Ovary (tissue), 9 donors: ENCODE results near the gene IGF2BP2. TPM values are rescaled to one million over a fixed set of nuclear protein-coding genes. Genes with fewer than 3 reads are reported as not detected.

ENCODE experiments used
- DNase-seq, 5 donors: peaks; one replicate each; pipeline ENCODE4 v3.0.0-alpha.2; 2019 to 2020
- H3K27ac ChIP-seq, 2 donors: fragments of 200-600 bp; one replicate each; pipeline versions ENCODE4 v1.5.1 to v1.8.0; 2019 to 2022
- H3K27me3 ChIP-seq: fragments of 200-600 bp; one replicate; pipeline ENCODE4 v1.8.0; 2022
- H3K36me3 ChIP-seq: fragments of 200-600 bp; sonication (generic); one replicate; pipeline ENCODE4 v1.5.1; 2019
- H3K4me1 ChIP-seq: one replicate; pipeline ENCODE4 v1.8.1; 2013; ENCODE audit warnings: mild to moderate bottlenecking, moderate library complexity; ENCODE audit not compliant: insufficient read depth
- H3K4me3 ChIP-seq: fragments of 200-600 bp; sonication (generic); one replicate; pipeline ENCODE4 v1.5.1; 2017
- H3K9me3 ChIP-seq, 2 donors: fragments of 200-600 bp in 1 of 2; sonication (generic) in 1 of 2; one replicate each; pipeline versions ENCODE4 v1.5.1 to v1.8.1; 2013 to 2019; ENCODE audit warnings: mild to moderate bottlenecking in 1 of 2, moderate library complexity in 1 of 2
- EP300 ChIP-seq: sonication (generic); formaldehyde crosslinking; IDR thresholded peaks from one replicate; pipeline ENCODE4 v1.6.1; 2017; ENCODE audit warnings: antibody characterized with exemption
- POLR2A ChIP-seq: fragments of 450-650 bp; IDR thresholded peaks from one replicate; pipeline ENCODE4 v1.6.1; 2017; ENCODE audit warnings: antibody characterized with exemption, mild to moderate bottlenecking, moderate library complexity
- WGBS, 3 donors: extraction: QIAGEN DNeasy Blood & Tissue Kit in 1 of 3; methylation state at CpG; one replicate each; pipeline versions ENCODE4 v1.1.5 to v1.1.7; 2013 to 2017; 5-methylcytosine and 5-hydroxymethylcytosine counted together
- intact Hi-C, 4 donors: fragments of 100-400 bp; cut with DNase I; formaldehyde crosslinking; loops; one replicate each; pipeline versions ENCODE4 v1.11.0 to v1.15.1; 2022 to 2023
- polyA plus RNA-seq, 2 donors: library from polyadenylated mRNA; stranded (reverse); fragments of 200-250 nt in 1 of 2; fragments of 350-450 nt in 1 of 2; fragmentation: Illumina TruSeq in 1 of 2; extraction: RNeasy Lipid Tissue Mini Kit (QIAGEN cat#74804) in 1 of 2; gene quantifications; one replicate each; pipeline ENCODE4 v1.2.3, GENCODE V29; 2013 to 2014
- total RNA-seq, 7 donors: library from RNA; depleted of rRNA in 2 of 7; stranded (reverse); fragments of >200 nt in 2 of 7; fragmentation: NEBNext Ultra II Directional in 3 of 7; extraction: Animal tissue kit (Norgen Biotek cat#: 25700) in 3 of 7; gene quantifications; one replicate each; pipeline versions ENCODE4 v1.1.0 to v1.2.4, GENCODE V29; 2016 to 2023
- TF ChIP-seq, protein P1 (sequence below), 3 donors: fragments of 450-650 bp in 2 of 3; fragments of 200-600 bp in 1 of 3; IDR thresholded peaks; one replicate each; pipeline versions ENCODE4 v1.5.1 to v1.8.0; 2016 to 2022; ENCODE audit warnings: antibody characterized with exemption in 3 of 3, mild to moderate bottlenecking in 1 of 3
- donor health status: DM: no; HTN: no; CAD: no; lungs with moderate emphysema.
- donor health status: DM: no; HTN: no; CAD: no.
- donor health status: Bipolar disorder and iron deficiency.
- donor health status: DM: yes; HTN: yes; CAD: no.
- donor health status: DM: no; HTN: no; CAD: no.
- donor health status: DM: yes; HTN: yes; CAD: no.

Gene IGF2BP2
- total and polyA plus RNA-seq, 9 donors, result 4.6 to 31.1 (median 13.7) TPM

DNA sequence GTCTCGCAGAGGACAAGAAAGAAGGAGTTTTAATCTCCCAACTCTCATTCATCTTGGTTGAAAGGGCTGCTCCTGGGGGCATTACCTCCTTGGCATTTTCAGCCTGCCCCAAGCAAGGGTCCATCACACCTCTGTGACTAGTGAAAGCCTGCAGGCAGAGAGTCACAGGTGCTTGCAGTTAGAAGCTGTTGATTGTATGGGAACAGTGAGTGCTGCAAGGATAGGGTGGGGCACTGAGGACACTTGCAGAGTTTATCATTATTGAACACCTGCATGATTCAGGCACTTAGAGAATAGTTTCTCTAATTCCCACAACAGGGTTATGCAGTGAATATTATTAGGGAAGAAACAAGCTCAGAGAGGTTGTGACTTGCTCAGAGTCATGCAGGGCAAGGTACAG lies 41.7 kb upstream of the IGF2BP2 start:
- Histone ChIP-seq H3K4me3 (no peak overlapping the region), H3K27ac (no peak overlapping the region), H3K4me1 (no peaks in the 10 kb centered on the region), H3K9me3 (no peaks in the 10 kb centered on the region), H3K27me3 (no peaks in the 10 kb centered on the region), H3K36me3 (no peaks in the 10 kb centered on the region)
- intact Hi-C loops, result no loop called here
- TF ChIP-seq, protein P1, sequence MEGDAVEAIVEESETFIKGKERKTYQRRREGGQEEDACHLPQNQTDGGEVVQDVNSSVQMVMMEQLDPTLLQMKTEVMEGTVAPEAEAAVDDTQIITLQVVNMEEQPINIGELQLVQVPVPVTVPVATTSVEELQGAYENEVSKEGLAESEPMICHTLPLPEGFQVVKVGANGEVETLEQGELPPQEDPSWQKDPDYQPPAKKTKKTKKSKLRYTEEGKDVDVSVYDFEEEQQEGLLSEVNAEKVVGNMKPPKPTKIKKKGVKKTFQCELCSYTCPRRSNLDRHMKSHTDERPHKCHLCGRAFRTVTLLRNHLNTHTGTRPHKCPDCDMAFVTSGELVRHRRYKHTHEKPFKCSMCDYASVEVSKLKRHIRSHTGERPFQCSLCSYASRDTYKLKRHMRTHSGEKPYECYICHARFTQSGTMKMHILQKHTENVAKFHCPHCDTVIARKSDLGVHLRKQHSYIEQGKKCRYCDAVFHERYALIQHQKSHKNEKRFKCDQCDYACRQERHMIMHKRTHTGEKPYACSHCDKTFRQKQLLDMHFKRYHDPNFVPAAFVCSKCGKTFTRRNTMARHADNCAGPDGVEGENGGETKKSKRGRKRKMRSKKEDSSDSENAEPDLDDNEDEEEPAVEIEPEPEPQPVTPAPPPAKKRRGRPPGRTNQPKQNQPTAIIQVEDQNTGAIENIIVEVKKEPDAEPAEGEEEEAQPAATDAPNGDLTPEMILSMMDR (IDR thresholded peaks at IDR 0.05), result no peak
- TF ChIP-seq POLR2A (no peak), EP300 (no peak)
- DNase-seq, result no peak
- 78 to 96% (median 90%) methylated on average over 1 of the region's 1 CpG for WGBS, 3 donors

DNA sequence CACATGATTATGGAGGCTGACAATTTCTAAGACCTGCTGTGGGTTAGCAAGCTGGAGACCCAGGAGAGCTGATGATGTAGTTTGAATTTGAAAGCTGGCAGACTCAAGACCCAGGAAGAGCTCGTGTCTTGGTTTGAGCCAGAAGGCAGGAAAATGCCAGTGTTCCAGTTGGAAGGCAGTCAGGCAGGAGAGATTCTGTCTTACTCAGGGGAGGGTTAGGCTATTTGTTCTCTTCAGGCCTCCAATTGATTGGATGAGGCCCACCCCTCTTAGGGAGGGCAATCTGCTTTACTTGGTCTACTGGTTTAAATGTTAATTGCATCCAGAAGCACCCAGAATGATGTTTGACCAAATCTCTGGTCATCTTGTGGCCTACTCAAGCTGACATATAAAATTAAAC lies 40.4 kb upstream of the IGF2BP2 start:
- H3K27ac ChIP-seq, result no peak overlapping the region
- 30 to 65% (median 33%) methylated on average over 1 of the region's 1 CpG for WGBS, 3 donors
- no peaks in the 10 kb centered on the region for H3K27me3 ChIP-seq
- no peaks in the 10 kb centered on the region for H3K4me1 ChIP-seq
- TF ChIP-seq POLR2A (no peak), EP300 (no peak)
- TF ChIP-seq, protein P1 (IDR thresholded peaks at IDR 0.05), result no peak
- no peak for DNase-seq
- H3K4me3 ChIP-seq, result no peak overlapping the region
- H3K9me3 ChIP-seq, result no peaks in the 10 kb centered on the region
- intact Hi-C loops, result no loop called here
- H3K36me3 ChIP-seq, result no peaks in the 10 kb centered on the region

DNA sequence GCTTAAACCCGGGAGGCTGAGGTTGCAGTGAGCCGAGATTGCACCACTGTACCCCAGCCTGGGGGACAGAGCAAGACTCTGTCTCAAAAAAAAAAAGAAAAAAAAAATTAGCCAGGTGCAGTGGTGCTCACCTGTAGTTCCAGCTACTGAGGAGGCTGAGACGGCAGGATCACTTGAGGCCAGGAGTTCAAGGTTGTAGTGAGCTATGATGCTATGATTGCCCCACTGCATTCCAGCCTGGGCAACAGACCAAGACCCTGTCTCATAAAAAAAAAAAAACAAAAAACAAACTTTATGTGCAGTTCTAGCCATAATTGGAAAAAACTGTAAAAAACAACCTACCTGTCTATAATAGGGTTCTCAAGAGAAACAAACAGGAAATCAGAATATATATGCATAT lies 39.9 kb upstream of the IGF2BP2 start:
- TF ChIP-seq POLR2A (no peak), EP300 (no peak)
- TF ChIP-seq, protein P1 (IDR thresholded peaks at IDR 0.05), result no peak
- intact Hi-C loops, result no loop called here
- H3K27ac ChIP-seq, result no peak overlapping the region
- H3K4me3 ChIP-seq, result no peak overlapping the region
- no peaks in the 10 kb centered on the region for H3K36me3 ChIP-seq
- H3K9me3 ChIP-seq, result no peaks in the 10 kb centered on the region
- no peaks in the 10 kb centered on the region for H3K27me3 ChIP-seq
- H3K4me1 ChIP-seq, result no peaks in the 10 kb centered on the region
- WGBS, 3 donors, result 33 to 52% (median 36%) methylated on average over 3 of the region's 3 CpGs
- no peak for DNase-seq

DNA sequence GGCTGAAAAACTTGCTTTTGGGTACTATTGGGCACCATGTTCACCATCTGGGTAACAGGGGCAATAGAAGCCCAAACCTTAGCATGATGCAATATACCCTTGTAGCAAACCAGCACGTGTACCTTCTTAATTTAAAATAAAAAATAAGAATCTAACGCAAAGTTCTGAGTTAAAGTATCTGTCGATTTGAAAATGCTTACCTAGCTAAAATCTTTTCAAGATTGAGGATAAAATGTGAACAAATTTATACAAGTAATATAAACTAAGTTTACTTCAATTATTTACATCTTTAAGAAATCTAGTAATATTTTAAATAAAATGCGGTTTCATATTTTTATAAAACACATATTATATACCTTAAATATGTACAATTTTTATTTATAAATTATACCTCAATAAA lies 38.1 kb upstream of the IGF2BP2 start:
- no peaks in the 10 kb centered on the region for H3K27me3 ChIP-seq
- intact Hi-C loops, result no loop called here
- no peak for DNase-seq
- no peak overlapping the region for H3K4me3 ChIP-seq
- no peaks in the 10 kb centered on the region for H3K9me3 ChIP-seq
- WGBS, 3 donors, result 81 to 92% (median 91%) methylated on average over 4 of the region's 4 CpGs
- TF ChIP-seq POLR2A (no peak), EP300 (no peak)
- TF ChIP-seq, protein P1 (IDR thresholded peaks at IDR 0.05), result no peak
- no peaks in the 10 kb centered on the region for H3K36me3 ChIP-seq
- no peaks in the 10 kb centered on the region for H3K4me1 ChIP-seq
- H3K27ac ChIP-seq, result no peak overlapping the region
